Measurements from ENCODE around the gene ATP8A1. TPM values are rescaled to one million over a fixed set of nuclear protein-coding genes. Genes with fewer than 3 reads are reported as not detected.

Gene ATP8A1
- total RNA-seq, 1 donor from 2014 or later = 278 TPM

DNA sequence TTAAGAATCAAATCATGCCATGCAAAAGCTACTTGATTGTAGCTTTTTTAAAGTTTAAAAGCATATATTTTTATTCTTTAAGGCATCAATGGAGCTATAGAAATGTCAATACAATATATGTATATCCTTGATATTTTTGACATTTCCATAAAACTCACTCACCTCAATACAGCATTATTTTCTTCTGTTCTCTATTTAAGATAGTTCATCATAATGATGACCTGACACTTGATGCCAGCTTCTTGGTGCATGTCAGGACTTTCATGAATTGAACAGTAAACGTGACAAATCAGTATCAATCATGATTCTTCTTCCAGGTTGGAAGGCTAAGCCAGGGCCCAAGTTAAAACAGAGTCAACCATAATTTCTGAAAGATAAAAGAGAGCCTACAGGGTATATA is 33.6 kb upstream of the ATP8A1 start:
- TF ChIP-seq, protein P1, sequence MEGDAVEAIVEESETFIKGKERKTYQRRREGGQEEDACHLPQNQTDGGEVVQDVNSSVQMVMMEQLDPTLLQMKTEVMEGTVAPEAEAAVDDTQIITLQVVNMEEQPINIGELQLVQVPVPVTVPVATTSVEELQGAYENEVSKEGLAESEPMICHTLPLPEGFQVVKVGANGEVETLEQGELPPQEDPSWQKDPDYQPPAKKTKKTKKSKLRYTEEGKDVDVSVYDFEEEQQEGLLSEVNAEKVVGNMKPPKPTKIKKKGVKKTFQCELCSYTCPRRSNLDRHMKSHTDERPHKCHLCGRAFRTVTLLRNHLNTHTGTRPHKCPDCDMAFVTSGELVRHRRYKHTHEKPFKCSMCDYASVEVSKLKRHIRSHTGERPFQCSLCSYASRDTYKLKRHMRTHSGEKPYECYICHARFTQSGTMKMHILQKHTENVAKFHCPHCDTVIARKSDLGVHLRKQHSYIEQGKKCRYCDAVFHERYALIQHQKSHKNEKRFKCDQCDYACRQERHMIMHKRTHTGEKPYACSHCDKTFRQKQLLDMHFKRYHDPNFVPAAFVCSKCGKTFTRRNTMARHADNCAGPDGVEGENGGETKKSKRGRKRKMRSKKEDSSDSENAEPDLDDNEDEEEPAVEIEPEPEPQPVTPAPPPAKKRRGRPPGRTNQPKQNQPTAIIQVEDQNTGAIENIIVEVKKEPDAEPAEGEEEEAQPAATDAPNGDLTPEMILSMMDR (IDR thresholded peaks at IDR 0.05; ENCODE audit: partially characterized antibody, unreplicated experiment) = no peak
- no peak for DNase-seq
- Mint-ChIP-seq H3K36me3 (ENCODE audit: unreplicated experiment) (no peaks in the 10 kb centered on the region), H3K4me1 (ENCODE audit: low read depth, unreplicated experiment) (peaks cover 5% of the 10 kb centered on the region), H3K27me3 (ENCODE audit: unreplicated experiment) (no peaks in the 10 kb centered on the region), H3K4me3 (ENCODE audit: unreplicated experiment) (no peak overlapping the region), H3K9me3 (ENCODE audit: unreplicated experiment) (no peaks in the 10 kb centered on the region), H3K27ac (ENCODE audit: unreplicated experiment) (no peak overlapping the region)

DNA sequence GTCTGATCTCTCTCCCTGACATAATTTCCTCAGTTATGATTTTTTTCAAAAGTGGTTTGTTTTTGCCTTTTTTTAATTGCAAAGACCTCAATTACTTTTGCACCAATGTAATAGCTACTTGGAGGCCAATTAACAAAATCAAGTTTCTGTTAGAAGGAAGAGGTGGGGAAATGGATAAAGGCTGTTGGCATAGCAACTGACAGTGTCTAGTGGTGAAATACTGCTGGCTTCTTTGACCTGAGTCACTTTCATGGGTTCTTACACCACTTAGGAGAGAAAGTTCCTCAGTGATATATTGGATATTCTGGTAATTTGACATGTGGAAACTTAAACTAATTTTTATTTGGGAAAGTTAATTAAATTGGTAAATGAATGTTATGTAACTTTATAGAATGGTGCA is 26.5 kb upstream of the ATP8A1 start:
- Mint-ChIP-seq H3K27me3 (ENCODE audit: unreplicated experiment) (no peaks in the 10 kb centered on the region), H3K4me1 (ENCODE audit: low read depth, unreplicated experiment) (peaks cover 12% of the 10 kb centered on the region), H3K4me3 (ENCODE audit: unreplicated experiment) (no peak overlapping the region), H3K27ac (ENCODE audit: unreplicated experiment) (no peak overlapping the region), H3K9me3 (ENCODE audit: unreplicated experiment) (no peaks in the 10 kb centered on the region), H3K36me3 (ENCODE audit: unreplicated experiment) (no peaks in the 10 kb centered on the region)
- TF ChIP-seq, protein P1 (IDR thresholded peaks at IDR 0.05; ENCODE audit: partially characterized antibody, unreplicated experiment) = no peak
- DNase-seq = no peak

DNA sequence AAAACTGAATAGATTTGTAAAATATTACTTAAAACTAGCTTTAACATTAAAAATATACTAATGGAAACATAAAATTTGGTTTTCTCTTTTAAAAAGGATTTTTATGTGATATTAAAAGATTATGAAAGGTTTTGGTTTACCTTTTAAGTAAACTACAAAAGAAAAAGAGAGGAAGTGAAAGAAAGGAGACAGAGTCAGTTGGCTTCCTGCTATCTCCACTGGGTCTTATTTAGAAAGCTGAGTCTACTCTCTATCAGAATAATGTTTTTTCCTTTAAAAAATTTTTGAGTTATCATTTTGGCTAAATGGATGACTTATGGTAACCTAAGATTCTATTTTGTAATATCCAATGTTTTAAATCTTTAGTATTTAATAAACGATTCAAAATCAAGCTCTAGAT is 21.6 kb upstream of the ATP8A1 start:
- DNase-seq = no peak
- H3K4me1 Mint-ChIP-seq (ENCODE audit: low read depth, unreplicated experiment) = no peaks in the 10 kb centered on the region
- no peak overlapping the region for H3K27ac Mint-ChIP-seq (ENCODE audit: unreplicated experiment)
- H3K9me3 Mint-ChIP-seq (ENCODE audit: unreplicated experiment) = no peaks in the 10 kb centered on the region
- no peaks in the 10 kb centered on the region for H3K36me3 Mint-ChIP-seq (ENCODE audit: unreplicated experiment)
- TF ChIP-seq, protein P1 (IDR thresholded peaks at IDR 0.05; ENCODE audit: partially characterized antibody, unreplicated experiment) = no peak
- H3K27me3 Mint-ChIP-seq (ENCODE audit: unreplicated experiment) = no peaks in the 10 kb centered on the region
- no peak overlapping the region for H3K4me3 Mint-ChIP-seq (ENCODE audit: unreplicated experiment)

DNA sequence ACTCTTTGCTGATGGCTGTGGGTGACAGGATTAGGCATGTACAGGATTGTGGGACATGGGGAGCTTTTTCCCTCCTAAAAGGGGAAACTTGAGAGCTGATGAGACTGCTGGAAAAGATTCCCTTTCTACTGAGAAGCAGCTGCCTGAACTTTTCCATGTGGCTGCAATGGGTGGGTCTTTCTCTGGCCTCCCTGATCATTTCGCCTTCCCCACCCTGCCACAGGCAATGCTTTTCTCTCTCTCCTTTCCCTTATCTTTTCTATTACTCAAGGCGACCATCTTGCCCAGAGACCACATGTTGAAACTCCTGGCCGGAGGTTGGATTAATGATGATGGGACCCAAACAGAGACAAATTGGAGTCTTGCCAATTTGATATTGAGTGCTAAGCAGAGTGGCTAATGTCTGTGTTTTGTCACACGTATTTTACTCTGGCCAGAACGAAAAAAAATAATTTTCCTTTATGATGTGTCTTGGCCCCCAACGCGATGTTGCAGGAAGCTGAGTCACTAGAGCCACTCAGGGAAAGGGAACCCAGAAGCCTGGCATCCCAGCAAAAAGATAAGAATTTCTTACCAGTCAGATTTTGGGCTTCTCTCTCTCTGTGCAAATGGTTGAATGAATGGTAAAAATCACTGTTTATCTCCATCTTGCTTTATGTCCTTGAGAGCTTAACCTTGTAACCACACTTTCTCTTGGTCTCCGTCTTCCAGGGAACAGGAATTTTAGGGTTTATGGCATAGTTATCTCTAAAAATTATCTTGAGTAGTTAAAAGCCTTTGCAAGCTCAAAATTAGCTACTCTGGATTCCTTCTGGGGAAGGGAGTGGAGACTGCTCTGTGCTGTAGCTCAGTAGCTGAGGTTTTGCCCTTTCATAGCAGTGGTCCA is 19.4 kb upstream of the ATP8A1 start:
- Mint-ChIP-seq H3K27me3 (ENCODE audit: unreplicated experiment) (no peaks in the 10 kb centered on the region), H3K27ac (ENCODE audit: unreplicated experiment) (no peak overlapping the region), H3K4me3 (ENCODE audit: unreplicated experiment) (no peak overlapping the region), H3K36me3 (ENCODE audit: unreplicated experiment) (no peaks in the 10 kb centered on the region), H3K9me3 (ENCODE audit: unreplicated experiment) (no peaks in the 10 kb centered on the region), H3K4me1 (ENCODE audit: low read depth, unreplicated experiment) (no peaks in the 10 kb centered on the region)
- TF ChIP-seq, protein P1 (IDR thresholded peaks at IDR 0.05; ENCODE audit: partially characterized antibody, unreplicated experiment) = no peak
- DNase-seq = no peak

DNA sequence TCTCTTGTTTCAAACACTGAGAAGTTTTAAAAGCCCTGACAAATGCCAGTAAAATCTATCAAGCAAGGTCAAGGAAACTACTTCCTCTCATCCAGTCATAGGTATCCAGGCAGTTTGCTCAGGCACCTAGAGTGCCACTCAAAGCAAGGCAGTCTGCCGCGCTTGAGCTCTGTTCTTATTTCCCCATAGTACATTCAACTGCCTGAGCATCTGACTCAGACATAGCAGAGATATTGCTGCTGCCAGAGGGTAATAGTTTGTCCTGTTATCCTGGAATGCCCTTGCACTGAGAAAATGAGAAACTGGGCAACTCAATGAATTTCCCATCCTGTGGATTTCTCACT is 16.1 kb upstream of the ATP8A1 start:
- DNase-seq = no peak
- TF ChIP-seq, protein P1 (IDR thresholded peaks at IDR 0.05; ENCODE audit: partially characterized antibody, unreplicated experiment) = no peak
- H3K9me3 Mint-ChIP-seq (ENCODE audit: unreplicated experiment) = no peaks in the 10 kb centered on the region
- no peaks in the 10 kb centered on the region for H3K27me3 Mint-ChIP-seq (ENCODE audit: unreplicated experiment)
- no peak overlapping the region for H3K4me3 Mint-ChIP-seq (ENCODE audit: unreplicated experiment)
- no peaks in the 10 kb centered on the region for H3K4me1 Mint-ChIP-seq (ENCODE audit: low read depth, unreplicated experiment)
- H3K36me3 Mint-ChIP-seq (ENCODE audit: unreplicated experiment) = no peaks in the 10 kb centered on the region
- H3K27ac Mint-ChIP-seq (ENCODE audit: unreplicated experiment) = no peak overlapping the region
